Activated T-cell treated with anti-CD3 and anti-CD28 coated beads for 1 hour (primary cell): ENCODE data around the gene EXOSC7.
"Not testable (repeated sequence)": the region's sequence is repeated elsewhere in the genome, so short reads cannot be mapped to it uniquely, and the experiment has no call there.

Experiments used
- DNase-seq: peaks from one replicate; pipeline ENCODE4 v3.0.0-alpha.2; 2020; ENCODE audit warnings: low read depth

EXOSC7 gene

DNA sequence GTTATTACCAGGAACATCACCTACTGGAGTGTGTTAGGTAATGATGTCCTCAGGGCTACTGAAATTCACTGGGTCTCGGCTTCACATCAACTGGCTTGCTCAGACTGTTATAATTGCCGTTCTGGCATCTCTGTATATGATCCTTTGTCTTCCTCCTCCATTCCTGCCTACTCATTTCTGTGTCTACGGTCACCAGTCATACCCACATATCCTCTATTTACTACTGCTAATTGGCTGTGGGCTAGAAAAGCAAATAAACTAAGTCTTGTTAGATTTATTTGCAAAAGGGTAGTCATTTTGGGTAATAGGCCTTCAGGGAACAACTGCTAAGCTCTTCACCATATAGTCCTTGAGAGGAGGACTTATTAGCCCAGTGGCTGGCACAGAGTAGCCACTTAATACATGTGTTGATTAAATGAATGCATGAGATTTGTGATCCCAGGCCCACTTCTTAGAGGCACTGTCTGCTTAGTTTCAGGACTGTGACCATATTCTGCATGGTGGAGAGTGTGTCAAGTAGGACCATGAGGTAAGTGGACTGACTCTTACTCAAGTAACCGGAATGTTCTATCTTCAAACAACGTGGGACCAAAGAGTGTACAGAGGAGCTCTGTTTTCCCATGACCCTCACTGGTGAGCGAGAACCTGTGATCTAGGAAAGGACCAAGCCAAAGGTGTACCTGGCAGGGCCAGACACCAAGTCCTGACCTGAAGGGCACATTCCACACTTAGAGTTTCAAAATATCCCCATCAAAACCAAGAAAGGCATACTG lies 13.2 kb upstream of the EXOSC7 start:
- DNase-seq: no peak

DNA sequence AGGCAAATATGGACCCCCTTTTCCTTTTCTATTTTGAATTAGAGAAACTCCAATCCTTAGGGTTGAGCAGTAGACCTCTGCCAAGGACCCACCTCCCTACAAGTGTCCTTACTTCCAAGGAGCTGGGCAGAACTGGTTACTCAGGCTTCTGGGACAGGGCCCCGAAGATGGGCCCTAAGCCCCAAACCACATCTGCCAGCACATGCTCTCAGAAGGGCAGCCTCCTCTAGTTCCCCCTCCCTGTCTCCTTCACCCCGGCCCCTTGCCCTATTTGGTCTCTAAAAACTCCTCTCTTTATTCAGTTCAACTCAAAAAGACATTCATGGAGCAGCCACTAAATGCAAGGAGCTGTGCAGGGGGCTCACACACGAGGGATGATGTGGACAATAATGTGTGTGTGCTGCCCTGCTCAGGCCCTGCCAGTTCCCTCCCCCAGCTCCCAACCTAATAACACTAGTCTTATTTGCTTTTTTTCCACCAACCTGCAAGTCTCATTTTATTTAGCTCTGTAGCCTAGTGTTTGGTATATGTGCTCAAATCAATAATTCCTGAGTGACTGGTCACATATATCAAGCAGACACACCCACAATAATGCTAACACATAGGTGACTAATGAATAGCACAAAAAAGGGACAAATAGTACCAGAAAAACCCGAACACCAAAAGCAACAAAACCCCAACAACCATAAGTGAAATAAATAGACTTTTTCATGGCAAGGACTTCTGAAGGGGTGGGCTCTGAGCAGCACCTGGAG lies 12.3 kb upstream of the EXOSC7 start:
- no peak for DNase-seq

- no peak for DNase-seq
These were observed 10.9 kb upstream of the EXOSC7 start for GRCh38 chr3:44965165-44965564.

DNA sequence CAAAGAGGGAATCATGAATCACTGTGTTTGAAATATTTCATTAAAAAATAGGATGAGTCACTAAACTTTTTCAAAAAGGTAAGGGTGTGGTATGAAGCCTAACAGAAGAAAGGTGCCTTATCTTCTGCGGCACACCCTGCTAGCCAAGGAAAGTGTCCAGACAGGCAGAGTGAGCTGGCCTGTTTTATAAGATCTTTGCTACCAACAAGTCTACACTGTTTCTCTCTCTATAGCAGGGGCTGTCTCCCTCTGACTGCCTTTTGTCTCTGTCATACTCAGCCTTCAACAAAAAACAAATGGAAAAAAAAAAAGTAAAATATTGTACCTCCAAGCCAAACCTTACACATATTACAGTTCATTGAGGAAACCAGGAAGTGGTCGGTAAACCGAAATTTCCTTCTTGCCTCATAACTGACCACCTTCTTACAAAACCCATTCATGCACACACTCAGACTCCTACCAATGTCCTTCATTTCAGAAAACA lies 9.2 kb upstream of the EXOSC7 start:
- no peak for DNase-seq

- no peak for DNase-seq
These were observed 7.6 kb upstream of the EXOSC7 start for GRCh38 chr3:44968447-44968858.

GRCh38 chr3:44969154-44969827 lies 6.8 kb upstream of the EXOSC7 start:
- no peak for DNase-seq

DNA sequence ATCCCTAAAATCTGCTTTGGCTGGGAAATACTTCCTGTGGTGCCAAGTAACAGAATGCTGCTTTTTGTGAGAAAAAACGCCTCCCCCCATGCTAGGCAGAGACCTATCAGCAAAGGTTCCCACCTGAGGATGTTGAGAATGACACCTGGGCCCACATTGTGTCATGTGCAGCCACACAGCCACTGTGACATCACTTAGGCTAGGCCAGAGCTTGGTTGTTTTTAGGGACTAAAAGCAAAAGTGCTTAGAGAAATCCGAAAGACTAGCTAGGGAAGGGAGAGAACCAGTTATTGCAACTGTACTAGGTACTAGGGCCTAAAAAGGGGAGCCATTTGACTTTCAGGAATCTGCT lies 6.2 kb upstream of the EXOSC7 start:
- DNase-seq: no peak

GRCh38 chr3:44970926-44971490 lies 5.0 kb upstream of the EXOSC7 start:
- DNase-seq: no peak

- DNase-seq: no peak
These were observed 1.6 kb upstream of the EXOSC7 start for GRCh38 chr3:44974416-44974815.

DNA sequence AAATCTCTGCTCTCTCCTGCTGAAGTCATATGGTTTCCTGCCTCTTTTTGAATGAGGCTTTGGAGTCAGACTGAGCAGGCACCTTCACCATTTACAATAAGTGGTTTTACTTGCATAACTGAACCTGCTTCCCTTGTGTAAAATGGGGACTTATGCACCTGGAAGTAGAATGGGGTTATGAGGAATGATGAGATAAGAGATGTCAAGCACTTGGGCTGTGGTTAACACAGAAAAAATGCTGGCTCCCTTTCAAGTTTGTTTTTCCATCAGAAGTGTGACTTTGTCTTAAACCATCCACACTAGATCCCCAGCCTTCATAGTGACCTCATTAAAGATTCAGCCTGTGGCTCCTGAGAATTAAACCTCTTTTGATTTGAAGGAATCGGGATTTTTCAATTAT lies 5.2 kb downstream of the EXOSC7 start:
- DNase-seq: no peak

DNA sequence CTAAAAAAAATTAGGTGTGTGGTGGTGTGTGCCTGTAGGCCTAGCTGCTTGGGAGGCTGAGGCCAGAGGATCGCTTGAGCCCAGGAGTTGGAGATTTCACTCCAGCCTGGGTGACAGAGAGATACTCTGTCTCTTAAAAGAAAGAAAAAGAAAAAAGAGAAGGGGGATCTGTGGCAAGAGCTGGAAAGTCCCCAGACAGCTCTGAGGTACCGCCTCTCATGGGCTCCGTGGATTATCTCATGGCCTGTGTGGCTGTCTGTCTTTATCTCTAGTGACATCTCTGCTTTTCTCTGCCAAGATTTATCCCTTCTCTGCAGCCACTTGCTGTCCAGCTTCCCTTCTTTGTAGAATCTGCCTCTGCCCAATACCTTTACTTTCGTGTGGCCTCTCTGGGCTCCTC lies 5.7 kb downstream of the EXOSC7 start:
- no peak for DNase-seq

DNA sequence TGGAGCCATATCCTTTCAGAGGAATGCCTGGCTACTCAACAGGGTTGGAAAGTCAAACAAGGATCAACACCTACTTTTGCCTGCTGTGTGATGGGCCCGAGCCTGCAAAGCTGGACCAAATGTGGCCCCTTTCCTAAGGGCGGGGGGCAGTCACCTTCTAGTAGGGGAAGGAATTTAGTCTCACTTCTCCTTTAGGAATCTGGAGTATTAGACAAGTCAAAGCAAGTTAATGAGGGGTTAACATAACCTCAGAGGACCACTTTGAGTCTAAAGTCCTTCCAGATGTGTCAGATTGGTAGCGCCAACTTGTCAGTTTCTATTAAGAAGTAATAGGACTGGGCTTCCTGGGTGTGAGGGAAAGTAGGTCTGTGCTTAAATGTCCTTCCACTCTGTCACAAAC lies 6.8 kb downstream of the EXOSC7 start:
- no peak for DNase-seq

- no peak for DNase-seq
These were observed 7.5 kb downstream of the EXOSC7 start for GRCh38 chr3:44983484-44983941.

GRCh38 chr3:44984335-44984734 lies 8.3 kb downstream of the EXOSC7 start:
- no peak for DNase-seq

- not testable (repeated sequence) for DNase-seq
These were observed 10.3 kb downstream of the EXOSC7 start for GRCh38 chr3:44986330-44986729.

DNA sequence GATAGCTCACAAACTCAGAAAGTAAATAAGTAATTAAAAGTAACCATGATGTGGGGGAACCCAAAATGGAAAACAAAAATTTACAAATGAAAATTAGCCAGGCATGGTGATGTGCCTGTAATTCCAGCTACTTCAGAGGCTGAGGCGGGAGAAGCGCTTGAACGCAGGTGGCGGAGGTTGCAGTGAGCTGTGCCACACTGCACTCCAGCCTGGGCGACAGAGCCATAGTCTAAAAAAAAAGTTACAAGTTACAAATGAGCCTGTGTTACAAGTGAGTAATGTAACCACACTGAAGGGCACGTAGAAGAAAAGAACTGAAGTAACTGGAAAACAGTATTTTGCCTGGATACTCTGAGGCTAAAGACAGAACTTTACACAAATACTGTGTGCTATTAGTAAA lies 11.3 kb downstream of the EXOSC7 start:
- no peak for DNase-seq

GRCh38 chr3:44988073-44988472 lies 12.0 kb downstream of the EXOSC7 start:
- no peak for DNase-seq

- DNase-seq: no peak
These were observed 13.1 kb downstream of the EXOSC7 start for GRCh38 chr3:44989141-44989540.

- DNase-seq: no peak
These were observed 13.8 kb downstream of the EXOSC7 start for GRCh38 chr3:44989636-44990373.

DNA sequence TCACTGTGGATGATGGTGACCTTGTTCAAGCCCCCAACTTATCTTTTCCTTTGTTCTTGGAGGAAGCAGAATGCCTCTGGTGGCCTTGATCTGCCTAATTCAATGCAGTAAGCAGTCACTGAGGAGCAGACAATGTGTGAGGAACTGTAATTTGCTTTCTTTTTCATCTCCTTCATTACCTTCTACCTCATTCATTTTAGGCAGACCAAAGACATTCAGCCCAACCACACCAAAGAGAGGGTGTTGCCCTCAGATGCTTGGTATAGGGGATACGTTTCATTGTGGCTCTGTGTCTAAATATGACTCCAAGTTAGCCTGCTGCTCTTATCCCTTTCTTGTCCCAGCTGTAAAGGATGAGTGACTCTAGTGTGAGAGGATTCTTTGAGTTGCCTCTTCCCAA lies 15.3 kb downstream of the EXOSC7 start:
- DNase-seq: no peak

- DNase-seq: no peak
These were observed 16.8 kb downstream of the EXOSC7 start for GRCh38 chr3:44992555-44993470.
